Right lobe of liver (tissue), 4 donors: ENCODE results near the gene BLOC1S4.

Experiments used
- CTCF ChIP-seq, 4 donors: fragments of 200-600 bp in 3 of 4; fragments of 450-650 bp in 1 of 4; IDR thresholded peaks; one replicate each; pipeline versions ENCODE4 v1.5.1 to v1.8.0; 2016 to 2022; ENCODE audit warnings: antibody characterized with exemption in 4 of 4, mild to moderate bottlenecking in 2 of 4
- POLR2A ChIP-seq: fragments of 450-650 bp; IDR thresholded peaks from one replicate; pipeline ENCODE4 v1.6.1; 2017; ENCODE audit warnings: antibody characterized with exemption, mild to moderate bottlenecking
- donor health status: DM: no; HTN: no; CAD: no.
- donor health status: DM: no; HTN: no; CAD: no.
- donor health status: DM: no; HTN: yes; CAD: no.

GRCh38 chr4:6693231-6694176 is 22.5 kb upstream of the BLOC1S4 start, which contains the start of gene S100P:
- TF ChIP-seq POLR2A (no peak), CTCF (IDR thresholded peaks at IDR 0.05) (no peak)
